ENCODE results near the gene PADI3.

DNA sequence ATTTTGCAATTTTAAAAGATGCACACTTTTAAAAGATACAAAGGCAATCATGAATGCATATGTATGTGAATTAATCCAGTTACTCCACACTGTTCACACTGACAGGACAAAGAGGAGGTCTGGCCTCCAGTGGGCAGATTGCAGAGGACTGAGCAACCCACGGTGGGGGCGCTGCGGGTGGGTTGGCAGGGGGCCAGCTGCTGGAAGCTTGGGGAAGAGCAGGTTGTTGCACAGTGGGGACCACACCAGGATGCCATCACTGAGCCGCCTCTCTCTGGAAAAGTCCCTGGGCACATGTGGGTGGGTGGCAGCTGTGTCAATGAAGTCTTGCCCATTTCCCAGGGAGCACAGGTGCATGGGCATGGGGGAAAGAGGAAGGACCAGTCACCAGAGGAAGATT, 46.4 kb downstream of the PADI3 start:
- TF ChIP-seq LEF1 (IDR thresholded peaks at IDR 0.05; ENCODE audit: borderline replicate concordance) = no peak
- no peak for TF ChIP-seq ARNT (IDR thresholded peaks at IDR 0.05)
- TF ChIP-seq FOXM1 (IDR thresholded peaks at IDR 0.05; ENCODE audit: borderline replicate concordance) = no peak
- TF ChIP-seq ZNF384 (IDR thresholded peaks at IDR 0.05) = no peak
- no peak for TF ChIP-seq SP1 (IDR thresholded peaks at IDR 0.05)
- TF ChIP-seq FOXK2 (IDR thresholded peaks at IDR 0.05) = no peak

All from HEK293T (cell line).